IMR-90 (cell line): Measurements from ENCODE around the gene NAA38. TPM values are rescaled to one million over a fixed set of nuclear protein-coding genes. Genes with fewer than 3 reads are reported as not detected.

Source experiments
- ATAC-seq: fragments of 200-7000 bp; cut with Tn5 transposase; 2 replicates; pipeline ENCODE4 v1.9.1; 2020; ENCODE audit warnings: low read depth, mild to moderate bottlenecking, moderate library complexity
- BruUV-seq: library from RNA; stranded (reverse); fragments of 400-500 nt; replicated peaks from 2 replicates; lab custom pipeline; 2021; lab: Mats Ljungman, UMichigan
- CTCF ChIA-PET: fragments of 300-600 bp; formaldehyde crosslinking; extraction: SDS; loops from one replicate; lab custom pipeline; 2021; ENCODE audit warnings: antibody characterized with exemption; lab: Yijun Ruan, JAX
- POLR2A ChIA-PET: fragments of 300-600 bp; sonication (Branson Sonifier 250); formaldehyde crosslinking; loops from one replicate; lab custom pipeline; 2022; ENCODE audit warnings: antibody characterized with exemption; ENCODE audit not compliant: unreplicated experiment; lab: Charles Lee
- DNase-seq: peaks from one replicate; pipeline ENCODE4 v3.0.0; 2013
- H2AFZ ChIP-seq: replicated peaks from 2 replicates; pipeline ENCODE3; 2013; ENCODE audit warnings: low read length, mild to moderate bottlenecking; ENCODE audit not compliant: poor library complexity
- H2AK5ac ChIP-seq: 2 replicates; pipeline ENCODE4 v1.6.1; 2013; ENCODE audit warnings: low read depth, low read length, inconsistent platforms
- H2AK9ac ChIP-seq: replicated peaks from 2 replicates; pipeline ENCODE3; 2013; ENCODE audit warnings: mild to moderate bottlenecking, low read depth, low read length, moderate library complexity; ENCODE audit not compliant: poor library complexity
- H2BK120ac ChIP-seq: 2 replicates; pipeline ENCODE4 v1.6.1; 2013; ENCODE audit warnings: low read depth, low read length, inconsistent platforms
- H2BK15ac ChIP-seq: 3 replicates; pipeline ENCODE4 v1.6.1; 2013; ENCODE audit warnings: low read depth, low read length, inconsistent platforms
- H2BK20ac ChIP-seq: 2 replicates; pipeline ENCODE4 v1.6.1; 2013; ENCODE audit warnings: low read depth, mild to moderate bottlenecking, inconsistent platforms, low read length, moderate library complexity
- H2BK5ac ChIP-seq: 2 replicates; pipeline ENCODE4 v1.6.1; 2013; ENCODE audit warnings: mild to moderate bottlenecking, low read depth, low read length, inconsistent platforms; ENCODE audit not compliant: poor library complexity, severe bottlenecking
- H3K14ac ChIP-seq: replicated peaks from 2 replicates; pipeline ENCODE4 v1.6.1; 2013; ENCODE audit warnings: low read depth, low read length, inconsistent platforms
- H3K18ac ChIP-seq: 2 replicates; pipeline ENCODE4 v1.6.1; 2013; ENCODE audit warnings: low read depth, low read length, control low read depth
- H3K23ac ChIP-seq: 2 replicates; pipeline ENCODE4 v1.6.1; 2013; ENCODE audit warnings: low read depth, low read length, inconsistent platforms
- H3K27ac ChIP-seq: 2 replicates; pipeline ENCODE4 v1.5.1; 2013; ENCODE audit warnings: mild to moderate bottlenecking, control low read depth, low read length; ENCODE audit not compliant: insufficient read depth
- H3K27me3 ChIP-seq: 2 replicates; pipeline ENCODE4 v1.6.1; 2013; ENCODE audit warnings: low read length; ENCODE audit not compliant: control insufficient read depth, insufficient read depth
- H3K36me3 ChIP-seq: 2 replicates; pipeline ENCODE4 v1.6.1; 2013; ENCODE audit warnings: low read length, mixed read lengths; ENCODE audit not compliant: control insufficient read depth, insufficient read depth
- H3K4ac ChIP-seq: 2 replicates; pipeline ENCODE4 v1.6.1; 2013; ENCODE audit warnings: low read depth, low read length, inconsistent platforms
- H3K4me1 ChIP-seq: 2 replicates; pipeline ENCODE4 v1.6.1; 2013; ENCODE audit warnings: low read length, mixed read lengths; ENCODE audit not compliant: control insufficient read depth, insufficient read depth
- H3K4me2 ChIP-seq: 2 replicates; pipeline ENCODE4 v1.6.1; 2013; ENCODE audit warnings: low read depth, mild to moderate bottlenecking, control low read depth, low read length, moderate library complexity
- H3K4me3 ChIP-seq: 2 replicates; pipeline ENCODE4 v1.5.1; 2013; ENCODE audit warnings: low read depth, mild to moderate bottlenecking, control low read depth, low read length, moderate library complexity; ENCODE audit not compliant: insufficient read depth
- H3K56ac ChIP-seq: 2 replicates; pipeline ENCODE4 v1.6.1; 2013; ENCODE audit warnings: low read length, inconsistent platforms; ENCODE audit not compliant: insufficient read depth; ENCODE audit errors: extremely low read depth
- H3K79me1 ChIP-seq, 2 experiments: 2 replicates each; pipeline ENCODE4 v1.6.1; 2013; ENCODE audit warnings: low read length in 2 of 2, inconsistent platforms in 1 of 2, low read depth in 1 of 2
- H3K9ac ChIP-seq: 2 replicates; pipeline ENCODE4 v1.6.1; 2013; ENCODE audit warnings: low read depth, low read length, control low read depth
- H3K9me1 ChIP-seq: 2 replicates; pipeline ENCODE4 v1.6.1; 2013; ENCODE audit warnings: low read length, inconsistent platforms; ENCODE audit not compliant: insufficient read depth
- H3K9me3 ChIP-seq: 2 replicates; pipeline ENCODE4 v1.6.1; 2013; ENCODE audit warnings: low read length; ENCODE audit not compliant: control insufficient read depth, insufficient read depth
- H4K20me1 ChIP-seq: 2 replicates; pipeline ENCODE4 v1.6.1; 2013; ENCODE audit warnings: low read length, inconsistent platforms; ENCODE audit not compliant: insufficient read depth
- H4K5ac ChIP-seq: 2 replicates; pipeline ENCODE4 v1.6.1; 2013; ENCODE audit warnings: mild to moderate bottlenecking, low read depth, low read length, control low read depth
- H4K8ac ChIP-seq, 2 experiments: 2 replicates each; pipeline ENCODE4 v1.6.1; 2013; ENCODE audit warnings: low read depth in 2 of 2, low read length in 2 of 2, control low read depth in 1 of 2, inconsistent platforms in 1 of 2
- H4K91ac ChIP-seq: 2 replicates; pipeline ENCODE4 v1.6.1; 2013; ENCODE audit warnings: low read depth, low read length, inconsistent platforms; ENCODE audit not compliant: insufficient read depth
- BHLHE40 ChIP-seq: fragments of 150-350 bp; IDR thresholded peaks from 2 replicates; pipeline ENCODE4 v1.6.1; 2016; ENCODE audit warnings: mild to moderate bottlenecking, low read depth, low read length
- CEBPB ChIP-seq: IDR thresholded peaks from 2 replicates; pipeline ENCODE4 v1.6.1; 2012; ENCODE audit warnings: low read depth, low read length, improper control_type of control experiment
- CHD1 ChIP-seq: IDR thresholded peaks from 2 replicates; pipeline ENCODE4 v1.6.1; 2012; ENCODE audit warnings: low read depth, low read length, improper control_type of control experiment
- CTCF ChIP-seq: conservative IDR thresholded peaks from 2 replicates; pipeline ENCODE4 v1.5.1; 2012; ENCODE audit warnings: mild to moderate bottlenecking, low read depth, low read length, improper control_type of control experiment
- MAZ ChIP-seq: IDR thresholded peaks from 2 replicates; pipeline ENCODE4 v1.6.1; 2012; ENCODE audit warnings: low read depth, mild to moderate bottlenecking, low read length, improper control_type of control experiment, moderate library complexity, borderline replicate concordance
- RAD21 ChIP-seq: IDR thresholded peaks from 2 replicates; pipeline ENCODE4 v1.6.1; 2012; ENCODE audit warnings: low read length, improper control_type of control experiment
- RCOR1 ChIP-seq: IDR thresholded peaks from 2 replicates; pipeline ENCODE4 v1.6.1; 2012; ENCODE audit warnings: mild to moderate bottlenecking, low read length, improper control_type of control experiment; ENCODE audit not compliant: insufficient replicate concordance
- RFX5 ChIP-seq: IDR thresholded peaks from 2 replicates; pipeline ENCODE4 v1.8.0; 2012; ENCODE audit warnings: low read depth, mild to moderate bottlenecking, low read length, moderate library complexity
- SMC3 ChIP-seq: fragments of 150-350 bp; IDR thresholded peaks from 2 replicates; pipeline ENCODE4 v1.6.1; 2016; ENCODE audit warnings: low read depth, mild to moderate bottlenecking, antibody characterized with exemption, low read length, moderate library complexity
- WGBS, 2 experiments: methylation state at CpG; one replicate each; pipeline versions ENCODE4 v1.1.5 to v1.1.7; 2013; ENCODE audit warnings: missing lambda C conversion rate in 2 of 2; ENCODE audit not compliant: insufficient read length in 1 of 2; ENCODE audit errors: extremely low coverage in 2 of 2; 5-methylcytosine and 5-hydroxymethylcytosine counted together
- dilution Hi-C: fragments of 300-500 bp; cut with HindIII; formaldehyde crosslinking; loops from one replicate; pipeline ENCODE4 v1.14.3; 2018; ENCODE audit warnings: low sequenced_read_pairs; ENCODE audit not compliant: unreplicated experiment
- in situ Hi-C: fragments of 300-500 bp; cut with MboI; formaldehyde crosslinking; loops from 3 replicates; pipeline ENCODE4 v1.14.3; 2019; ENCODE audit warnings: low sequenced_read_pairs, inconsistent platforms, mixed read lengths
- intact Hi-C: fragments of 100-400 bp; cut with micrococcal nuclease; formaldehyde crosslinking; loops from 2 replicates; pipeline ENCODE4 v1.10.0; 2022
- polyA plus RNA-seq, 3 experiments: library from polyadenylated mRNA; depleted of rRNA; stranded (reverse); fragments of >200 nt; gene quantifications; 2 replicates each; pipeline ENCODE4 v1.2.3, GENCODE V29; 2012; ENCODE audit warnings: low replicate concordance in 1 of 3
- total RNA-seq: library from RNA; depleted of rRNA; stranded (reverse); fragments of >200 nt; gene quantifications from 2 replicates; pipeline ENCODE4 v1.2.3, GENCODE V29; 2012

Gene NAA38
- total and polyA plus RNA-seq, 2 of the 4 experiments (the other 2 are of a cell fraction), result 40.7 to 76.8 TPM

DNA sequence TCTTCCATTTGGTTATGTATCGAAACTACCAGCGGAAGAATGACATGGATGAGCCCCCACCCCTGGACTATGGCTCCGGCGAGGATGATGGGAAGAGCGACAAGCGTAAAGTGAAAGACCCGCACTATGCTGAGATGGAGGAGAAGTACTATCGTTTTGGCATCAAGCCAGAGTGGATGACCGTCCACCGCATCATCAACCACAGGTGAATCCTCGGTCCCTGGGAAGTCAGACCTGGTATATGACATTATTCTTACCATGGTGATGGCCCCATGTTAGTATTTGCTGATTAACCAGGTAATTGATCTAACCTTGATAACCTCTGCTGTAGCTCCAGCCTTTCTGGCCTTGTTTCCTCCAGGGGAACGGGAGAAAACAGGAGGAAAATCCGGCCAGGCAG lies 39.7 kb upstream of the NAA38 start:
- Histone ChIP-seq H3K4me2 (no peak overlapping the region), H3K14ac (no peak overlapping the region), H3K23ac (no peak overlapping the region), H2BK20ac (no peak overlapping the region), H3K4me3 (no peak overlapping the region), H4K5ac (no peak overlapping the region), H2BK5ac (no peak overlapping the region), H2AFZ (no peak overlapping the region), H2BK120ac (no peak overlapping the region), H3K18ac (no peak overlapping the region), H2AK5ac (no peak overlapping the region), H3K9me3 (no peaks in the 10 kb centered on the region), H4K8ac (no peak overlapping the region), H3K27me3 (no peaks in the 10 kb centered on the region), H3K36me3 (peaks cover 73% of the 10 kb centered on the region), H4K20me1 (peaks cover 3% of the 10 kb centered on the region; the same call in 1 of the 2 replicates), H3K9ac (no peak overlapping the region), H3K79me1 (peaks cover 0 to 29% of the 10 kb centered on the region in 2 experiments; a peak in 3 of 4 replicates), H2BK15ac (no peak overlapping the region), H4K91ac (no peak overlapping the region), H3K9me1 (no peaks in the 10 kb centered on the region), H3K4ac (no peak overlapping the region), H3K56ac (no peak overlapping the region), H3K4me1 (no peaks in the 10 kb centered on the region), H2AK9ac (no peak overlapping the region), H3K27ac (no peak overlapping the region)
- in situ Hi-C loops (loop anchor here (5.0 kb wide), 1 partner anchor 35 kb away; no protein-coding TSS in a partner anchor), intact Hi-C loops (loop anchor here (1.0 to 5.0 kb wide), 3 partner anchors 35 to 155 kb away; no protein-coding TSS in a partner anchor), dilution Hi-C loops (no loop called here)
- CTCF ChIA-PET, result no interaction called here
- TF ChIP-seq RAD21 (no peak), CTCF (no peak), RCOR1 (no peak), CEBPB (no peak), BHLHE40 (no peak), MAZ (no peak), RFX5 (no peak), SMC3 (no peak), CHD1 (no peak)
- BruUV-seq, result no TSS peak
- POLR2A ChIA-PET, result no interaction called here
- ATAC-seq, result no peak
- DNase-seq, result peak; percentile 12
- WGBS, 2 experiments, result 84% methylated on average over 4 of the region's 13 CpGs; no CpG with 5 or more reads in 1 of the 2 experiments
